K562 (cell line): ENCODE data around the gene MSTO1. TPM values are rescaled to one million over a fixed set of nuclear protein-coding genes. Genes with fewer than 3 reads are reported as not detected.
A peak's percentile ranks its signal among the peaks of the same experiment; 100 is the strongest.

ENCODE experiments used
- C11orf30 ChIP-seq: fragments of 450-650 bp; IDR thresholded peaks from 2 replicates; pipeline ENCODE4 v1.6.1; 2016; ENCODE audit warnings: low read depth, mild to moderate bottlenecking
- DEAF1 ChIP-seq: fragments of 450-650 bp; formaldehyde crosslinking; IDR thresholded peaks from 2 replicates; pipeline ENCODE4 v1.4.0; 2020; ENCODE audit warnings: mild to moderate bottlenecking, moderate library complexity
- DPF2 ChIP-seq: fragments of 450-650 bp; IDR thresholded peaks from 2 replicates; pipeline ENCODE4 v1.6.1; 2016
- FOXK1 ChIP-seq: sonication (generic); formaldehyde crosslinking; IDR thresholded peaks from 2 replicates; pipeline ENCODE4 v1.8.0; 2022; ENCODE audit warnings: missing genetic modification reagents, mild to moderate bottlenecking, borderline replicate concordance
- GATAD2A ChIP-seq: fragments of 450-650 bp; IDR thresholded peaks from 2 replicates; pipeline ENCODE4 v1.6.1; 2017
- HMGN3 ChIP-seq: IDR thresholded peaks from 2 replicates; pipeline ENCODE4 v1.6.1; 2011; ENCODE audit warnings: borderline replicate concordance, low read depth, mild to moderate bottlenecking, mixed read lengths, low read length; ENCODE audit not compliant: insufficient read length; ENCODE audit errors: extremely low read depth
- KDM5B ChIP-seq: fragments of 200-600 bp; sonication (generic); IDR thresholded peaks from 2 replicates; pipeline ENCODE4 v1.6.1; 2012; ENCODE audit warnings: low read depth, mild to moderate bottlenecking, moderate library complexity, low read length, control low read depth, inconsistent platforms; ENCODE audit not compliant: insufficient replicate concordance
- MTA1 ChIP-seq: fragments of 450-650 bp; IDR thresholded peaks from 2 replicates; pipeline ENCODE4 v1.6.1; 2017; ENCODE audit warnings: borderline replicate concordance
- PHF8 ChIP-seq: fragments of 200-600 bp; sonication (generic); IDR thresholded peaks from 2 replicates; pipeline ENCODE4 v1.6.1; 2012; ENCODE audit warnings: mixed run types, mild to moderate bottlenecking, inconsistent platforms, low read length, moderate library complexity, borderline replicate concordance
- PHTF2 ChIP-seq: fragments of 250-450 bp; sonication (Bioruptor Pico); IDR thresholded peaks from 2 replicates; pipeline ENCODE4 v1.5.0; 2021; ENCODE audit warnings: mild to moderate bottlenecking
- PRDM10 ChIP-seq: fragments of 450-650 bp; IDR thresholded peaks from 2 replicates; pipeline ENCODE4 v1.6.1; 2018; ENCODE audit not compliant: partially characterized antibody
- SMAD4 ChIP-seq: fragments of 250-450 bp; sonication (Bioruptor Pico); conservative IDR thresholded peaks from 2 replicates; pipeline ENCODE4 v1.8.0; 2021; ENCODE audit warnings: inconsistent platforms, mild to moderate bottlenecking, moderate library complexity
- TOE1 ChIP-seq, 2 experiments: fragments of 450-650 bp in 1 of 2; sonication (generic) in 1 of 2; formaldehyde crosslinking in 1 of 2; IDR thresholded peaks; 2 replicates each; pipeline versions ENCODE4 v1.7.1 to v1.8.0; 2016 to 2022; ENCODE audit warnings: borderline replicate concordance in 2 of 2, mild to moderate bottlenecking in 2 of 2, antibody characterized with exemption in 1 of 2, inconsistent platforms in 1 of 2, low read depth in 1 of 2, missing genetic modification reagents in 1 of 2, moderate library complexity in 1 of 2
- ZBTB2 ChIP-seq: fragments of 450-650 bp; IDR thresholded peaks from 2 replicates; pipeline ENCODE4 v1.6.1; 2016; ENCODE audit warnings: antibody characterized with exemption
- ZBTB7A ChIP-seq: IDR thresholded peaks from 2 replicates; pipeline ENCODE4 v1.6.1; 2011; ENCODE audit warnings: low read depth, mild to moderate bottlenecking, low read length, moderate library complexity, borderline replicate concordance; ENCODE audit not compliant: control insufficient read depth
- ZBTB9 ChIP-seq: fragments of 450-650 bp; formaldehyde crosslinking; IDR thresholded peaks from 2 replicates; pipeline ENCODE4 v1.4.0; 2020; ENCODE audit warnings: mild to moderate bottlenecking, moderate library complexity
- ZNF764 ChIP-seq: fragments of 250-450 bp; sonication (Bioruptor Pico); IDR thresholded peaks from 2 replicates; pipeline ENCODE4 v1.4.0; 2020; ENCODE audit warnings: low read depth, mild to moderate bottlenecking, moderate library complexity
- polyA plus RNA-seq, 8 experiments: library from polyadenylated mRNA; depleted of rRNA in 4 of 8; stranded (reverse) in 5 of 8; unstranded in 3 of 8; fragments of >200 nt; fragmentation: Nextera tagmentation in 2 of 8; fragmentation: Illumina TruSeq in 1 of 8; extraction: Ambion mirVana in 2 of 8; extraction: Trizol in 1 of 8; gene quantifications; 2 replicates each; pipeline versions ENCODE4 v1.2.1 to v1.2.3, GENCODE V29; 2011 to 2014; ENCODE audit warnings: inconsistent platforms in 1 of 8, missing spikeins in 1 of 8
- total RNA-seq, 7 experiments: library from RNA; depleted of rRNA in 6 of 7; stranded (reverse); fragments of >200 nt in 6 of 7; fragmentation: Illumina TruSeq in 2 of 7; extraction: Trizol in 2 of 7; gene quantifications; 2 replicates each; pipeline versions ENCODE4 v1.2.1 to v1.2.3, GENCODE V29; 2011 to 2021; ENCODE audit warnings: low replicate concordance in 1 of 7

Gene MSTO1
- total and polyA plus RNA-seq, 9 of the 15 experiments (the other 6 are each of a cell fraction or from before 2014, with no cell fraction given): 18.8 to 71.1 (median 47.3) TPM

GRCh38 chr1:155609515-155610256 is at the start of gene MSTO1 (continued):
- no peak for TF ChIP-seq DEAF1 (CRISPR knock-in tag)
- TF ChIP-seq PHTF2: no peak
- peak; percentile 89 for TF ChIP-seq TOE1 (IDR thresholded peaks at IDR 0.05; ENCODE audit: borderline replicate concordance)
- TF ChIP-seq TOE1 (CRISPR knock-in tag; IDR thresholded peaks at IDR 0.05; ENCODE audit: borderline replicate concordance, low read depth): no peak
- TF ChIP-seq KDM5B: peak; percentile 58
- TF ChIP-seq ZNF764 (CRISPR knock-in tag): no peak
- peak; percentile 57; the same call in 1 of the 2 replicates for TF ChIP-seq SMAD4
- peak; percentile 75 for TF ChIP-seq PRDM10
- TF ChIP-seq C11orf30: peak; percentile 51
- TF ChIP-seq ZBTB7A: peak; percentile 53; the same call in 1 of the 2 replicates
- peak; percentile 79 for TF ChIP-seq DPF2
- TF ChIP-seq MTA1: peak; percentile 75; the same call in 1 of the 2 replicates
- peak; percentile 73; the same call in 1 of the 2 replicates for TF ChIP-seq PHF8
- TF ChIP-seq GATAD2A: 0 out of 2 replicates have a peak, but pooled peaks have one; percentile 68
- 0 out of 2 replicates have a peak, but pooled peaks have one; percentile 40 for TF ChIP-seq ZBTB2
- TF ChIP-seq ZBTB9 (CRISPR knock-in tag): peak; percentile 79; the same call in 1 of the 2 replicates
- no peak for TF ChIP-seq FOXK1 (CRISPR knock-in tag)
- peak; percentile 48 for TF ChIP-seq HMGN3
